IPS-NIHi7 (cell line): ENCODE results near the gene FHDC1.

Experiments used
- DNase-seq: peaks from one replicate; pipeline ENCODE4 v3.0.0; 2012; ENCODE audit warnings: mixed read lengths; ENCODE audit errors: extremely low spot score

The FHDC1 gene

GRCh38 chr4:152957437-152958171 is 21.5 kb downstream of the FHDC1 start:
- peak; percentile 40 for DNase-seq

GRCh38 chr4:152959080-152959479 is 23.0 kb downstream of the FHDC1 start:
- DNase-seq = no peak

GRCh38 chr4:152960082-152960481 is 24.0 kb downstream of the FHDC1 start:
- DNase-seq = no peak

- DNase-seq = no peak
Measured at GRCh38 chr4:152961014-152961772, 25.1 kb downstream of the FHDC1 start.

GRCh38 chr4:152961773-152962115 is 25.6 kb downstream of the FHDC1 start:
- DNase-seq = no peak

GRCh38 chr4:152962150-152962549 is 26.0 kb downstream of the FHDC1 start:
- no peak for DNase-seq

GRCh38 chr4:152964335-152964734 is 28.2 kb downstream of the FHDC1 start:
- no peak for DNase-seq

- DNase-seq = no peak
Measured at GRCh38 chr4:152965611-152966010, 29.5 kb downstream of the FHDC1 start.

- DNase-seq = no peak
Measured at GRCh38 chr4:152967907-152968306, 31.8 kb downstream of the FHDC1 start.

GRCh38 chr4:152968806-152969394 is 32.8 kb downstream of the FHDC1 start:
- no peak for DNase-seq

GRCh38 chr4:152970102-152970820 is 34.1 kb downstream of the FHDC1 start:
- DNase-seq = no peak

GRCh38 chr4:152971053-152971452 is 34.9 kb downstream of the FHDC1 start:
- DNase-seq = no peak

GRCh38 chr4:152972821-152973628 is 36.9 kb downstream of the FHDC1 start:
- no peak for DNase-seq

GRCh38 chr4:152973629-152974467 is 37.7 kb downstream of the FHDC1 start:
- DNase-seq = no peak

- DNase-seq = no peak
Measured at GRCh38 chr4:152974468-152975379, 38.6 kb downstream of the FHDC1 start.

- no peak for DNase-seq
Measured at GRCh38 chr4:152975380-152976211, 39.5 kb downstream of the FHDC1 start.

GRCh38 chr4:152976212-152976761 is 40.2 kb downstream of the FHDC1 start:
- no peak for DNase-seq

- DNase-seq = no peak
Measured at GRCh38 chr4:152979731-152980330, 43.7 kb downstream of the FHDC1 start.
